ENCODE data around the gene MACROD1. TPM values are rescaled to one million over a fixed set of nuclear protein-coding genes. Genes with fewer than 3 reads are reported as not detected.

The MACROD1 gene
- total and polyA plus RNA-seq, 9 of the 15 experiments (the other 6 are each of a cell fraction or from before 2014, with no cell fraction given): 1.1 to 60.0 (median 26.4) TPM

- FAIRE-seq: no peak
- Histone ChIP-seq H3K9me3 (replicated peaks; ENCODE audit: control insufficient read depth, insufficient read depth, low read depth, low read length) (no peaks in the 10 kb centered on the region), H3K9ac (ENCODE audit: insufficient read depth in 1 of 2, low read depth in 2 of 2, low read length in 2 of 2) (no peak overlapping the region), H3K27ac (ENCODE audit: extremely low read depth, low read depth, low read length) (no peak overlapping the region), H3K27me3 (ENCODE audit: control insufficient read depth in 2 of 2, insufficient read depth in 2 of 2, low read length in 2 of 2) (no peaks in the 10 kb centered on the region), H3K9me1 (ENCODE audit: control insufficient read depth, insufficient read depth, low read length) (no peaks in the 10 kb centered on the region), H3K36me3 (ENCODE audit: control insufficient read depth, insufficient read depth, low read length) (no peaks in the 10 kb centered on the region), H4K20me1 (replicated peaks; ENCODE audit: control insufficient read depth, insufficient read depth, low read length) (peaks cover 28% of the 10 kb centered on the region), H3K4me3 (no peak overlapping the region), H2AFZ (ENCODE audit: low read depth, low read length) (no peak overlapping the region), H3K79me2 (ENCODE audit: control insufficient read depth, insufficient read depth, low read length) (no peaks in the 10 kb centered on the region), H3K4me1 (replicated peaks in 1 of 2; ENCODE audit: control insufficient read depth in 2 of 2, insufficient read depth in 2 of 2, low read length in 2 of 2) (peaks cover 13 to 71% of the 10 kb centered on the region in 2 experiments), H3K4me2 (ENCODE audit: insufficient read depth, low read length) (no peak overlapping the region)
- ChIA-PET CTCF (ENCODE audit: low intra/inter-chr PET ratio) (no interaction called here), POLR2A (no interaction called here)
- TF ChIP-seq TFAP4 (CRISPR knock-in tag; IDR thresholded peaks at IDR 0.05; ENCODE audit: borderline replicate concordance): 0 out of 2 replicates have a peak, but pooled peaks have one; percentile 16
- TF ChIP-seq NELFE (IDR thresholded peaks at IDR 0.05; ENCODE audit: insufficient read depth, insufficient read length): no peak
- WGBS (ENCODE audit: insufficient coverage, low coverage, missing lambda C conversion rate): 85% methylated on average over 23 of the region's 28 CpGs
- no peak for DNase-seq (ENCODE audit: extremely low read depth in 1 of 4, low spot score in 3 of 4)
- in situ Hi-C loops (cut with MboI): no loop called here
- no peak for ATAC-seq
- BruUV-seq (replicated peaks): no TSS peak
- intact Hi-C loops (cut with micrococcal nuclease): loop anchor here (5.0 to 10.0 kb wide), 2 partner anchors 57 to 85 kb away; no protein-coding TSS in a partner anchor
Observed at GRCh38 chr11:64089915-64090805, 75.8 kb downstream of the MACROD1 start.

DNA sequence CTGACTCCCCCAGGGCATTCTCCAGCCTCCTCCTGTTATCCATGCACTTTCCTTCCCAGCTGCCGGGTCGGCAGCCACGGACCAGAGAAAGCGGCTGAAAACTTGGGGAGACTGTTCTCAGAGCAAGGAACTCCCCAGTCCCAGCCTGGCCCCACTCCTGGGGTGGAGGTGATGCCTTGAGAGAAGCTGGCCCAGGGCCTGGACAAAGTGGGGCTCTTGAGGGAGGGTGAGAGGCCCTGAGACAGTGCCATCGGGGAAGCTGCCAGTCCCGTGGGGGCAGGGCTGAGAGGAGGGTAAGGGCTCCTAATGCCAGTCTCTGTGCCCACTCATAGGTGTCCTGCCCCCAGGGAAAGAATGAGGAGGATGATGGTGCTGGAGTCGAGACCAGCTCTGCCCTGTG lies 76.4 kb downstream of the MACROD1 start:
- BruUV-seq (replicated peaks): no TSS peak
- Histone ChIP-seq H3K4me2 (ENCODE audit: insufficient read depth, low read length) (no peak overlapping the region), H3K79me2 (ENCODE audit: control insufficient read depth, insufficient read depth, low read length) (no peaks in the 10 kb centered on the region)
- TF ChIP-seq ELF1 (tag; IDR thresholded peaks at IDR 0.05) (no peak), HDGF (IDR thresholded peaks at IDR 0.05) (no peak), TSHZ1 (CRISPR knock-in tag; IDR thresholded peaks at IDR 0.05) (no peak), KLF10 (CRISPR knock-in tag; IDR thresholded peaks at IDR 0.05) (no peak)
- TF ChIP-seq, protein P1, sequence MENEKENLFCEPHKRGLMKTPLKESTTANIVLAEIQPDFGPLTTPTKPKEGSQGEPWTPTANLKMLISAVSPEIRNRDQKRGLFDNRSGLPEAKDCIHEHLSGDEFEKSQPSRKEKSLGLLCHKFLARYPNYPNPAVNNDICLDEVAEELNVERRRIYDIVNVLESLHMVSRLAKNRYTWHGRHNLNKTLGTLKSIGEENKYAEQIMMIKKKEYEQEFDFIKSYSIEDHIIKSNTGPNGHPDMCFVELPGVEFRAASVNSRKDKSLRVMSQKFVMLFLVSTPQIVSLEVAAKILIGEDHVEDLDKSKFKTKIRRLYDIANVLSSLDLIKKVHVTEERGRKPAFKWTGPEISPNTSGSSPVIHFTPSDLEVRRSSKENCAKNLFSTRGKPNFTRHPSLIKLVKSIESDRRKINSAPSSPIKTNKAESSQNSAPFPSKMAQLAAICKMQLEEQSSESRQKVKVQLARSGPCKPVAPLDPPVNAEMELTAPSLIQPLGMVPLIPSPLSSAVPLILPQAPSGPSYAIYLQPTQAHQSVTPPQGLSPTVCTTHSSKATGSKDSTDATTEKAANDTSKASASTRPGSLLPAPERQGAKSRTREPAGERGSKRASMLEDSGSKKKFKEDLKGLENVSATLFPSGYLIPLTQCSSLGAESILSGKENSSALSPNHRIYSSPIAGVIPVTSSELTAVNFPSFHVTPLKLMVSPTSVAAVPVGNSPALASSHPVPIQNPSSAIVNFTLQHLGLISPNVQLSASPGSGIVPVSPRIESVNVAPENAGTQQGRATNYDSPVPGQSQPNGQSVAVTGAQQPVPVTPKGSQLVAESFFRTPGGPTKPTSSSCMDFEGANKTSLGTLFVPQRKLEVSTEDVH (IDR thresholded peaks at IDR 0.05; ENCODE audit: low read depth, partially characterized antibody): no peak

More for the DNA sequence above, 76.4 kb downstream of the MACROD1 start:
- Histone ChIP-seq H3K9me3 (replicated peaks; ENCODE audit: control insufficient read depth, insufficient read depth, low read depth, low read length) (no peaks in the 10 kb centered on the region), H3K27me3 (ENCODE audit: control insufficient read depth in 2 of 2, insufficient read depth in 2 of 2, low read length in 2 of 2) (no peaks in the 10 kb centered on the region), H4K20me1 (replicated peaks; ENCODE audit: control insufficient read depth, insufficient read depth, low read length) (peaks cover 25% of the 10 kb centered on the region), H3K27ac (ENCODE audit: extremely low read depth, low read depth, low read length) (no peak overlapping the region), H3K9me1 (ENCODE audit: control insufficient read depth, insufficient read depth, low read length) (no peaks in the 10 kb centered on the region), H3K4me3 (no peak overlapping the region), H2AFZ (ENCODE audit: low read depth, low read length) (no peak overlapping the region), H3K9ac (ENCODE audit: insufficient read depth in 1 of 2, low read depth in 2 of 2, low read length in 2 of 2) (peak overlapping the region in 1 of 2 experiments; percentile 48; a peak in 1 of 4 replicates), H3K4me1 (replicated peaks in 1 of 2; ENCODE audit: control insufficient read depth in 2 of 2, insufficient read depth in 2 of 2, low read length in 2 of 2) (peaks cover 11 to 72% of the 10 kb centered on the region in 2 experiments), H3K36me3 (ENCODE audit: control insufficient read depth, insufficient read depth, low read length) (no peaks in the 10 kb centered on the region)
- intact Hi-C loops (cut with micrococcal nuclease) (no loop called here), in situ Hi-C loops (cut with MboI) (no loop called here)
- ATAC-seq (no peak), DNase-seq (ENCODE audit: extremely low read depth in 1 of 4, low spot score in 3 of 4) (no peak), FAIRE-seq (no peak)
- ChIA-PET CTCF (ENCODE audit: low intra/inter-chr PET ratio) (no interaction called here), POLR2A (no interaction called here)
- 79% methylated on average over 7 of the region's 7 CpGs for WGBS (ENCODE audit: insufficient coverage, low coverage, missing lambda C conversion rate)
